GM12801 (cell line): ENCODE measurements around the gene CCDC180.

Experiments
- CTCF ChIP-seq: IDR thresholded peaks from one replicate; pipeline ENCODE4 v1.5.1; 2011; ENCODE audit warnings: control low read depth; ENCODE audit not compliant: insufficient read length; ENCODE audit errors: extremely low read depth

Gene CCDC180

GRCh38 chr9:97307500-97308163, at the start of gene CCDC180:
CCDC180 (plus strand) TSS chr9:97307659; CDS start chr9:97308064, 405 bp downstream.
- no peak for TF ChIP-seq CTCF

GRCh38 chr9:97271292-97271691, 36.2 kb upstream of the CCDC180 start:
- TF ChIP-seq CTCF: no peak

- no peak for TF ChIP-seq CTCF
These were observed 35.4 kb upstream of the CCDC180 start for GRCh38 chr9:97272072-97272471.

GRCh38 chr9:97276310-97276852, 31.1 kb upstream of the CCDC180 start:
- TF ChIP-seq CTCF: no peak

- TF ChIP-seq CTCF: no peak
These were observed 29.5 kb upstream of the CCDC180 start for GRCh38 chr9:97277953-97278352.

- TF ChIP-seq CTCF: no peak
These were observed 26.6 kb upstream of the CCDC180 start for GRCh38 chr9:97280755-97281330.

- TF ChIP-seq CTCF: no peak
These were observed 23.7 kb upstream of the CCDC180 start for GRCh38 chr9:97283768-97284167.
